Epithelial cell of esophagus (primary cell): Measurements from ENCODE around the gene MXI1.

Source experiments
- DNase-seq: peaks from one replicate; pipeline ENCODE4 v3.0.0; 2010; ENCODE audit warnings: low read depth
- H3K4me3 ChIP-seq: 2 replicates; pipeline ENCODE4 v1.5.1; 2011; ENCODE audit warnings: mild to moderate bottlenecking, low read length, control low read depth
- TF ChIP-seq, protein P1 (sequence below): IDR thresholded peaks from 2 replicates; pipeline ENCODE4 v1.5.1; 2011; ENCODE audit warnings: low read depth, mild to moderate bottlenecking, low read length, control low read depth, inconsistent platforms; ENCODE audit not compliant: insufficient read depth; ENCODE audit errors: missing control alignments

Gene MXI1

DNA sequence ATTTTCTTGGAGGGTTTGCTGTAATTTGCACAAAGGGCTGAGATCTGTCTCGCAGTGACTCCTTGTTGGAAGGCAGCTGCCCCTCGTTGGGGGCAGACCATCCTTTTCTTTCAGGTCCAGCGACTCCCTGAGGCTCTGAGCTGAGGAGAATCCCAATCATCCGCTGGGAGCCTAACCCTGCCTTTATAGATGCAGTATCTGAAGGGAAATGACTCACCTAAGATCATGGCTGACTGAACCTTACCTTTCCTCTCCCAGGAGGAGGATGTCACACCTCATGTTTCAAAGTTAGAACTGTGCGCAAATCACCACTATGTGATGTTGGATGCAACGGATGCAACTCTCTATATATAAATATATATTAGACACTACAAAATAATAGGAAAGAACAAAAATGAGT, 36.4 kb upstream of the MXI1 start:
- peak; percentile 78 for DNase-seq
- TF ChIP-seq, protein P1, sequence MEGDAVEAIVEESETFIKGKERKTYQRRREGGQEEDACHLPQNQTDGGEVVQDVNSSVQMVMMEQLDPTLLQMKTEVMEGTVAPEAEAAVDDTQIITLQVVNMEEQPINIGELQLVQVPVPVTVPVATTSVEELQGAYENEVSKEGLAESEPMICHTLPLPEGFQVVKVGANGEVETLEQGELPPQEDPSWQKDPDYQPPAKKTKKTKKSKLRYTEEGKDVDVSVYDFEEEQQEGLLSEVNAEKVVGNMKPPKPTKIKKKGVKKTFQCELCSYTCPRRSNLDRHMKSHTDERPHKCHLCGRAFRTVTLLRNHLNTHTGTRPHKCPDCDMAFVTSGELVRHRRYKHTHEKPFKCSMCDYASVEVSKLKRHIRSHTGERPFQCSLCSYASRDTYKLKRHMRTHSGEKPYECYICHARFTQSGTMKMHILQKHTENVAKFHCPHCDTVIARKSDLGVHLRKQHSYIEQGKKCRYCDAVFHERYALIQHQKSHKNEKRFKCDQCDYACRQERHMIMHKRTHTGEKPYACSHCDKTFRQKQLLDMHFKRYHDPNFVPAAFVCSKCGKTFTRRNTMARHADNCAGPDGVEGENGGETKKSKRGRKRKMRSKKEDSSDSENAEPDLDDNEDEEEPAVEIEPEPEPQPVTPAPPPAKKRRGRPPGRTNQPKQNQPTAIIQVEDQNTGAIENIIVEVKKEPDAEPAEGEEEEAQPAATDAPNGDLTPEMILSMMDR: no peak

GRCh38 chr10:110172155-110172554, 35.2 kb upstream of the MXI1 start:
- peak; percentile 79 for DNase-seq
- TF ChIP-seq, protein P1: no peak
- no peak overlapping the region for H3K4me3 ChIP-seq

More for the DNA sequence above, 36.4 kb upstream of the MXI1 start:
- no peak overlapping the region for H3K4me3 ChIP-seq

DNA sequence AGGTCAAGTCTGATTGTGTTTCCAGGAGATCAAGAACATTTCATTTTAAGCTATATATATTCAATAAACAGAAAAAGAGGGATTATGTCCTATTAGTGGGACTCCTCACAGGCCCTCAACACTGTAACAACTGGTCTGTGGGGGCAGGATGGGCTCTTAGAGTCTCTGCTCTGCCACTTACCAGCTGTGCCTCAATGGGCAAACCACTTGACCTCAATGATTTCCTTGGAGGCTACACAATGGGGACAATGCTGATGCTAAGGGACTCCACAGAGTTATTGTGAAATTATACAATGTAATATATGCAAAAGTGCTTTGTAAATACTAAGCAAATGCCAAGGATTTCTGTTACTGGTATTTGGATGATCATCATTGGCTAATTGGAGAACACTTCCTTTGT, 33.2 kb upstream of the MXI1 start:
- no peak overlapping the region for H3K4me3 ChIP-seq
- TF ChIP-seq, protein P1: no peak
- no peak for DNase-seq

DNA sequence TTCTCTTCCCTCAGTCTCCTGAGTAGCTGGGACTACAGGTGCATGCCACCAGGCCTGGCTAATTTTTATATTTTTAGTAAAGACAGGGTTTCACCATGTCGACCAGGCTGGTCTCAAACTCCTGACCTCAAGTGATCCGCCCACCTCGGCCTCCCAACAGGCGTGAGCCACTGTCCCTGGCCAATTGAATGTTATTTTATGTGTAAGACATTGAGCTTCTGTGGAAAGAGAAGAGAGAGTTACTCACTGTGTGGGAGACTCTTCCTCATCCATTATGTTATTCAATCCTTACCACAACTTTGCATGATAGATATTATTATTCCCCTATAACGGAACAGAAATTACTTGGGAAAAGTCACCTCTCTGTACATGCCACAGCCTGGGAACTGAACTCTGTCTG, 32.6 kb upstream of the MXI1 start:
- TF ChIP-seq, protein P1: no peak
- no peak overlapping the region for H3K4me3 ChIP-seq
- no peak for DNase-seq

DNA sequence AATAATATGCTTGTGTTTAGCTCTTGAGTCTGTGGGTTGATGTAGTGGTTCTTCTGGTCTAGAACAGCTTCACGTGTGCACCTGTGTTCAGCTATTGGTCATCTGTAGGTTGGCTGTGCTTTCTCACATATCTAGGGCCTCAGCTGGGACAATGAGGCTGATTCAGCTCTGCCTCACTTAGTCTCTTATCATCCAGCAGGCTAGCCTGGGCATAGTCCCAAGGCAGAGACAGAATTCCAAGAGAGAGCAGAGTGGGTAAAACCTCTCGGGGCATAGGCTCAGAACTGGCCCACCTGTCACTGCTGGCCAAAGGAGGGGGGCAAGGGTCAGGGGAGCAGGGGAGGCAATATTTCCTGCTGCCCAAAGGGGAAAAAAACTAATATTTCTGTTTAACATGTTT, 32.0 kb upstream of the MXI1 start:
- no peak overlapping the region for H3K4me3 ChIP-seq
- DNase-seq: peak; percentile 89
- TF ChIP-seq, protein P1: no peak

DNA sequence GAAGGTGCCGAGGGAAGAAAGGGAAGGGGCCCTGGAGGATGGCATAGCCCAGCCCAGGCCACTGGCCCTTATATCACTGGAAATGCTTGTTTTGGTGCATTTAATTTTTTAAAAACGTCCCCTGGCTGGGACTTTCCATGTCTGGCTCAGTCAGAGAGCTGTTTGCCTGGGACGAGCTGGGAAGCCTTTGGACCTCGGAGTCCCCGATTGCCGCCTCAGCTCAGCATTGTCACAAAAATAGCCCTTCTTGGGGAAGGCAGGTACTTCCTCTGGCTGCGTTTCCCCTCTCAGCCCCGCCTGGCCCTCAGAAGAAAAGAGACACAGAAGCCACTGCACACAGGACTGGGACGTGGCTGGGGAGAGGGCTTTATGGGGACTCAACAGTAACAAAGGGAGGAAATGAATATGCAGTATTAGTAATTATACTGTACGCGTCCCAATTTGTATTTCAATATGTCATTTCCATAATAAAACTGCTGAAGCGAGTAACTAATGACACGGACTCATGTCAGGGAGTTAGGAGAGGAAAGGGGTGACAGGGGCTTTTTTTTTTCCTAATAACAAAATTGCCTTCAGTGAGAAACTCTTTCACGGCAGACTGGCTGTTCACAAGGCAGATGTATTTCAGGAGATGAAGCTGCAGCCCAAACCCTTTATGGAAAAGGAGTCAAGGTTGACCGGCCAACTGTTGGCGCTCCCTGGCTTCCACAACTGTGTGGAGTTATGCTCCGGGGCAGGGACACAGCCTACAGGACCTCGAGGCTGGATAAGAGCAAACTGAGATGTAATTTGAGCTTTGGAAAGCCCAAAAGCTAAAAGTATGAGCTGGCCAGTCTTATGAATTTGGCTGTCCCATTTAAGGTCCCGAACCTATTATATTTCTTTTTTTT, 31.0 kb upstream of the MXI1 start:
- TF ChIP-seq, protein P1: no peak
- no peak for DNase-seq
- H3K4me3 ChIP-seq: no peak overlapping the region

GRCh38 chr10:110179220-110179619, 28.2 kb upstream of the MXI1 start:
- DNase-seq: no peak
- TF ChIP-seq, protein P1: no peak
- no peak overlapping the region for H3K4me3 ChIP-seq
